Gastrocnemius medialis (tissue), 4 donors: ENCODE measurements around the gene TRIM24. TPM values are rescaled to one million over a fixed set of nuclear protein-coding genes. Genes with fewer than 3 reads are reported as not detected.

Source experiments
- ATAC-seq, 2 donors: fragments of 150-250 bp; one replicate each; pipeline ENCODE4 v1.9.1; 2016
- DNase-seq, 2 donors: peaks; one replicate each; pipeline ENCODE4 v3.0.0-alpha.2; 2019
- H3K27ac ChIP-seq, 4 donors: fragments of 200-600 bp; sonication (generic); 1 replicate in 1 of 4; 2 replicates in 3 of 4; pipeline ENCODE4 v1.5.1; 2016 to 2018; ENCODE audit warnings: mild to moderate bottlenecking in 2 of 4, moderate library complexity in 1 of 4
- H3K27me3 ChIP-seq, 3 donors: fragments of 200-600 bp; sonication (generic) in 2 of 3; 1 replicate in 1 of 3; 2 replicates in 2 of 3; pipeline versions ENCODE4 v1.5.1 to v1.6.0; 2016 to 2019; ENCODE audit warnings: mild to moderate bottlenecking in 1 of 3, moderate library complexity in 1 of 3
- H3K36me3 ChIP-seq, 2 donors: fragments of 200-600 bp; sonication (generic) in 1 of 2; one replicate each; pipeline ENCODE4 v1.5.1; 2017 to 2018
- H3K4me1 ChIP-seq, 2 donors: fragments of 200-600 bp; sonication (generic) in 1 of 2; one replicate each; pipeline ENCODE4 v1.5.1; 2016 to 2017; ENCODE audit warnings: mild to moderate bottlenecking in 2 of 2
- H3K4me3 ChIP-seq, 4 donors: fragments of 200-600 bp; sonication (generic) in 3 of 4; 1 replicate in 1 of 4; 2 replicates in 3 of 4; pipeline ENCODE4 v1.5.1; 2016 to 2019; ENCODE audit warnings: mild to moderate bottlenecking in 2 of 4
- H3K9me3 ChIP-seq, 3 donors: fragments of 200-600 bp; sonication (generic) in 2 of 3; 1 replicate in 1 of 3; 2 replicates in 2 of 3; pipeline ENCODE4 v1.5.1; 2016 to 2019
- POLR2A ChIP-seq, 2 donors: fragments of 450-650 bp; IDR thresholded peaks; one replicate each; pipeline ENCODE4 v1.6.1; 2017; ENCODE audit warnings: antibody characterized with exemption in 2 of 2, mild to moderate bottlenecking in 2 of 2, moderate library complexity in 2 of 2
- in situ Hi-C, 4 donors: fragments of 200-750 bp; cut with MboI; loops; one replicate each; pipeline versions ENCODE4 v1.15.0 to v1.8.0; 2017; ENCODE audit warnings: low sequenced_read_pairs in 4 of 4
- intact Hi-C: fragments of 100-400 bp; cut with DNase I; formaldehyde crosslinking; loops from one replicate; pipeline ENCODE4 v1.15.1; 2023; ENCODE audit warnings: low total_unique reads
- total RNA-seq, 4 donors: library from RNA; depleted of rRNA; stranded (reverse); fragments of >200 nt; gene quantifications; one replicate each; pipeline versions ENCODE4 v1.1.0 to v1.2.3, GENCODE V29; 2016
- TF ChIP-seq, protein P1 (sequence below), 5 experiments: fragments of 450-650 bp in 3 of 5; fragments of 200-600 bp in 2 of 5; sonication (generic) in 2 of 5; IDR thresholded peaks in 4 of 5; conservative IDR thresholded peaks in 1 of 5; 1 replicate in 4 of 5; 2 replicates in 1 of 5; pipeline ENCODE4 v1.5.1; 2016 to 2019; ENCODE audit warnings: antibody characterized with exemption in 5 of 5, mild to moderate bottlenecking in 3 of 5, moderate library complexity in 3 of 5

Gene TRIM24
- total RNA-seq, 4 donors from 2014 or later = 17.1 to 26.5 (median 20.0) TPM

DNA sequence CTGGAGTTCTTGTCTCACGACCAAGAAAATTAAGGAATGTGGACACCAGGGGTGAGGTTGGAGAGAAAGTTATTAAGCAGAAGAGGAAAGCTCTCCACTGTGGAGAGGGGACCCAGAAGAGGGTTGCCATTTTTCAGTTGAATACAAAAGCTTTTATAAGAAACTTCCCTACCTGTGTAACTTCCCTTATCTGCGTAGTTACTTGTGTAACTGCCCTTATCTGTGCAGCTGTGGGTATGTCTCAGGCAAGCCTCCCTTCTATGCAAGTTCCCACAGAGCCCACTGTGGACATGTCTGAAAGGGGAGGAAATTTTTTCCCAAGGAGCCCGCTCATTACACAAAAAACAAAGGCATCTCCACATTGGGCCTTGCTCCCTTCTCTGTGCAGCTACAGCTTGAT, 146.2 kb downstream of the TRIM24 start:
- H3K4me1 ChIP-seq = no peaks in the 10 kb centered on the region
- ATAC-seq = no peak
- DNase-seq = no peak
- H3K4me3 ChIP-seq = no peak overlapping the region
- in situ Hi-C loops = no loop called here
- TF ChIP-seq, protein P1, sequence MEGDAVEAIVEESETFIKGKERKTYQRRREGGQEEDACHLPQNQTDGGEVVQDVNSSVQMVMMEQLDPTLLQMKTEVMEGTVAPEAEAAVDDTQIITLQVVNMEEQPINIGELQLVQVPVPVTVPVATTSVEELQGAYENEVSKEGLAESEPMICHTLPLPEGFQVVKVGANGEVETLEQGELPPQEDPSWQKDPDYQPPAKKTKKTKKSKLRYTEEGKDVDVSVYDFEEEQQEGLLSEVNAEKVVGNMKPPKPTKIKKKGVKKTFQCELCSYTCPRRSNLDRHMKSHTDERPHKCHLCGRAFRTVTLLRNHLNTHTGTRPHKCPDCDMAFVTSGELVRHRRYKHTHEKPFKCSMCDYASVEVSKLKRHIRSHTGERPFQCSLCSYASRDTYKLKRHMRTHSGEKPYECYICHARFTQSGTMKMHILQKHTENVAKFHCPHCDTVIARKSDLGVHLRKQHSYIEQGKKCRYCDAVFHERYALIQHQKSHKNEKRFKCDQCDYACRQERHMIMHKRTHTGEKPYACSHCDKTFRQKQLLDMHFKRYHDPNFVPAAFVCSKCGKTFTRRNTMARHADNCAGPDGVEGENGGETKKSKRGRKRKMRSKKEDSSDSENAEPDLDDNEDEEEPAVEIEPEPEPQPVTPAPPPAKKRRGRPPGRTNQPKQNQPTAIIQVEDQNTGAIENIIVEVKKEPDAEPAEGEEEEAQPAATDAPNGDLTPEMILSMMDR (IDR thresholded peaks at IDR 0.05 in 4 of 5, conservative IDR thresholded peaks at IDR 0.05 in 1 of 5) = no peak
- TF ChIP-seq POLR2A (IDR thresholded peaks at IDR 0.05) = no peak
- H3K27ac ChIP-seq = no peak overlapping the region
- no peaks in the 10 kb centered on the region for H3K27me3 ChIP-seq
- no peaks in the 10 kb centered on the region for H3K9me3 ChIP-seq
- H3K36me3 ChIP-seq = no peaks in the 10 kb centered on the region
- intact Hi-C loops = no loop called here

DNA sequence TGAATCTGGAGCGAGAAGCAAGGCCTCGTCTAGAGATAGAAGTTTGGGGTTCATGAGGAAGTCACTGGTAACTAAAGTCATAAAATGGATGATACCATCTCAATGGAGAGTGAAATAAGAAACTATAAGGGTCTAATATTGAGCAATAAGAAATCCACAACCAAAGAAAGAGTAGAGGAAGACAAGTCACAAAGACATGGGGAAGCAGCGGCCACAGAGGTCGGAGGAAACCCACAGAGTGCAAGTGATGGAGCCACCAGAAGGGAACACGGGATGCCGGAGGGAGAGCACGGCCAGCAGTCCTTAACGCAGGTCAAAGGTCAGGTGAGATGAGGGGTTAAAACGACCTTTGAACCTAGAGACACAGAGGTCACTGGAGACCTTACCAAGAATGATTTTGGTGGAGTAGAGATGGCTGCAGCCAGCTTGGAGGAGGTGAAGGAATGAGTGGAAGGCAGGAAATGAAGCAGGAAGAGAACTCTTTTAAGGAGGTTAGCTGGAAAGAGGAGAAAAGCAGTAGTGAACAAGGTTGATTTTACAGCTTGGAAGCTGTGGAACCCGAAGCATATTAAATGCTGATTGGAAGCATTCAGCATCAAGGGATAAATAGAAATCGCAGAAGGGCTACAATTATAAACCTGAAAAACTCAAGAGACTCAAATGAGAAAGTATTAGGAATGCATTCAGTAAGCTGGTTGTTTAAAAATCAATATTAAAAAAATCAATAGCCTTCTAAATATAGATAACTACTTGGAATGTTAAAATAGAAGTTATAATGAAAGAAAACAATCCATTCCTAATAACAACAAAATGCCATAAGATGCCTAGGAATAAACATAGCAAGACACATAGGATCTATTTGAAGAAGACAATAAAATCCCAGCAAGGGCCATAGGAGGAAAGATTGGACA, 147.4 kb downstream of the TRIM24 start:
- no peaks in the 10 kb centered on the region for H3K9me3 ChIP-seq
- no peak overlapping the region for H3K27ac ChIP-seq
- ATAC-seq (no peak), DNase-seq (no peak)
- H3K27me3 ChIP-seq = no peaks in the 10 kb centered on the region
- no peaks in the 10 kb centered on the region for H3K4me1 ChIP-seq
- no peaks in the 10 kb centered on the region for H3K36me3 ChIP-seq
- in situ Hi-C loops = no loop called here
- no peak overlapping the region for H3K4me3 ChIP-seq
- intact Hi-C loops = no loop called here
- TF ChIP-seq POLR2A (IDR thresholded peaks at IDR 0.05) = no peak
- TF ChIP-seq, protein P1 (IDR thresholded peaks at IDR 0.05 in 4 of 5, conservative IDR thresholded peaks at IDR 0.05 in 1 of 5) = no peak

DNA sequence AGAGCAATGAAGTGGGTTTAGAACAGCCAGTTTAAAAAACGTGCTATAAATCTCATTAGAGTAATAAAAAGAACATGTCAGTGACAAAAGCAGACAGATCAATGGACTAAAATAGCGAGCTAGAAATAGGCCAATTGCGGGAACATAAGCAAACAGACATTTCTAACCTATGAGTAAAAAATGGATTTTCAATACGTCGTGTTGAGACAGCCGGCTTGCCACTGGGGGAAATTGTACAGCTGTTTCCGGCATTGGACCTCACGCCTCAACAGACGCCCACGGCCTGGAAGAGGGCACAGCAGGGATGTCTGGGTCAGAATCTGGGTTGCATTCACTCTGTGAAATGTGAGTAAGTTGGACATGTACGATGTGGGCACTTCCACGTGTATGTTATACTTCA, 148.2 kb downstream of the TRIM24 start:
- no peak for ATAC-seq
- Histone ChIP-seq H3K9me3 (no peaks in the 10 kb centered on the region), H3K27me3 (no peaks in the 10 kb centered on the region), H3K4me3 (no peak overlapping the region), H3K36me3 (no peaks in the 10 kb centered on the region), H3K27ac (no peak overlapping the region), H3K4me1 (no peaks in the 10 kb centered on the region)
- intact Hi-C loops = no loop called here
- DNase-seq = no peak
- in situ Hi-C loops = no loop called here
- TF ChIP-seq, protein P1 (IDR thresholded peaks at IDR 0.05 in 4 of 5, conservative IDR thresholded peaks at IDR 0.05 in 1 of 5) = no peak
- TF ChIP-seq POLR2A (IDR thresholded peaks at IDR 0.05) = no peak

DNA sequence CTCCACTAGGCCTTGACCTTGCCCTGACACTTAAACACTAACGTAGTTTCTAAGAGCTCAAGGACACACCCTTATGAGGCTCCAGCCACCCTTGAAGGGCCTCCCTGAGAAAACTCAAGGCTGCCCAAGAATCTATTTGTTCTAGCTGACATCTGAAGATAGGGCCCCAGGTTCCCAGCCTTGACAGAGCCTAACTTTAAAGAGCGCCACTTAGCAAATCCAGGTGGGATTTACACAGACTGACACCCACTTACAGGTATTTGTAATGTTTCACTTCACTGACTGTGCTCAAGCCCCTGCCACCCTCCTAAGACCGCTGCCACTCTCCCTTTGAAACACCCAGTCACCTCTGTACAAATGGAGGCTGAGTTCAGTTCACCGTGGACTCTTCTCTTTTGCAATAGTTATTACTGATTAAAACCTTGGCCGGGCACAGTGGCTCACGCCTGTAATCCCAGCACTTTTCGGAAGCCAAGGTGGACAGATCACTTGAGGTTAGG, 150.7 kb downstream of the TRIM24 start:
- no peak overlapping the region for H3K4me3 ChIP-seq
- intact Hi-C loops (no loop called here), in situ Hi-C loops (no loop called here)
- no peaks in the 10 kb centered on the region for H3K27me3 ChIP-seq
- no peak overlapping the region for H3K27ac ChIP-seq
- no peak for DNase-seq
- H3K9me3 ChIP-seq = no peaks in the 10 kb centered on the region
- no peaks in the 10 kb centered on the region for H3K4me1 ChIP-seq
- ATAC-seq = no peak
- TF ChIP-seq, protein P1 (IDR thresholded peaks at IDR 0.05 in 4 of 5, conservative IDR thresholded peaks at IDR 0.05 in 1 of 5) = no peak
- TF ChIP-seq POLR2A (IDR thresholded peaks at IDR 0.05) = no peak
- H3K36me3 ChIP-seq = no peaks in the 10 kb centered on the region
